GM12878 (cell line): ENCODE measurements around the gene TFRC. TPM values are rescaled to one million over a fixed set of nuclear protein-coding genes. Genes with fewer than 3 reads are reported as not detected.

Experiments used
- MYC ChIP-seq: IDR thresholded peaks from 2 replicates; pipeline ENCODE4 v1.6.1; 2011; ENCODE audit warnings: mild to moderate bottlenecking, low read length, moderate library complexity, inconsistent platforms; ENCODE audit not compliant: insufficient read depth, insufficient replicate concordance, insufficient read length, severe bottlenecking
- NBN ChIP-seq: fragments of 450-650 bp; IDR thresholded peaks from 2 replicates; pipeline ENCODE4 v1.6.1; 2016
- RB1 ChIP-seq: fragments of 450-650 bp; formaldehyde crosslinking; IDR thresholded peaks from 2 replicates; pipeline ENCODE4 v1.6.1; 2017; ENCODE audit warnings: mild to moderate bottlenecking, borderline replicate concordance
- SKIL ChIP-seq: fragments of 450-650 bp; IDR thresholded peaks from 2 replicates; pipeline ENCODE4 v1.6.1; 2017; ENCODE audit warnings: mild to moderate bottlenecking, low read depth, inconsistent platforms; ENCODE audit not compliant: poor library complexity, severe bottlenecking
- SUZ12 ChIP-seq: fragments of 200-600 bp; sonication (generic); IDR thresholded peaks from one replicate; pipeline ENCODE4 v1.6.1; 2018; ENCODE audit warnings: antibody characterized with exemption, mild to moderate bottlenecking; ENCODE audit not compliant: unreplicated experiment
- TCF12 ChIP-seq: IDR thresholded peaks from 2 replicates; pipeline ENCODE4 v1.6.1; 2011; ENCODE audit warnings: low read depth, mild to moderate bottlenecking, low read length
- ZBTB11 ChIP-seq: fragments of 450-650 bp; formaldehyde crosslinking; IDR thresholded peaks from 2 replicates; pipeline ENCODE4 v1.5.0; 2022; ENCODE audit warnings: mild to moderate bottlenecking, missing genetic modification characterization
- ZBTB40 ChIP-seq: fragments of 450-650 bp; IDR thresholded peaks from 2 replicates; pipeline ENCODE4 v1.6.1; 2016; ENCODE audit warnings: mild to moderate bottlenecking, moderate library complexity, borderline replicate concordance
- ZNF217 ChIP-seq: fragments of 450-650 bp; IDR thresholded peaks from 2 replicates; pipeline ENCODE4 v1.6.1; 2017; ENCODE audit warnings: antibody characterized with exemption, mild to moderate bottlenecking
- polyA plus RNA-seq, 11 experiments: library from polyadenylated mRNA; depleted of rRNA in 4 of 11; unstranded in 6 of 11; stranded (reverse) in 5 of 11; fragments of >200 nt; fragmentation: Nextera tagmentation in 4 of 11; fragmentation: Illumina TruSeq in 1 of 11; extraction: Ambion mirVana in 4 of 11; extraction: Trizol in 1 of 11; gene quantifications; 1 replicate in 1 of 11; 2 replicates in 10 of 11; pipeline versions ENCODE4 v1.2.1 to v1.2.3, GENCODE V29; 2011 to 2016; ENCODE audit warnings: inconsistent platforms in 2 of 11, missing spikeins in 2 of 11, low read depth in 1 of 11
- total RNA-seq, 4 experiments: library from RNA; depleted of rRNA in 3 of 4; stranded (reverse); fragments of >200 nt in 3 of 4; fragmentation: Illumina TruSeq in 1 of 4; extraction: Trizol in 1 of 4; gene quantifications; 2 replicates each; pipeline versions ENCODE4 v1.2.1 to v1.2.3, GENCODE V29; 2013 to 2021
- TF ChIP-seq, protein P1 (sequence below): fragments of 450-650 bp; formaldehyde crosslinking; IDR thresholded peaks from 2 replicates; pipeline ENCODE4 v1.4.0; 2020; ENCODE audit warnings: mild to moderate bottlenecking, moderate library complexity

TFRC gene
- total and polyA plus RNA-seq, 10 of the 15 experiments (the other 5 are each of a cell fraction or from before 2014, with no cell fraction given): 123 to 526 (median 316) TPM

DNA sequence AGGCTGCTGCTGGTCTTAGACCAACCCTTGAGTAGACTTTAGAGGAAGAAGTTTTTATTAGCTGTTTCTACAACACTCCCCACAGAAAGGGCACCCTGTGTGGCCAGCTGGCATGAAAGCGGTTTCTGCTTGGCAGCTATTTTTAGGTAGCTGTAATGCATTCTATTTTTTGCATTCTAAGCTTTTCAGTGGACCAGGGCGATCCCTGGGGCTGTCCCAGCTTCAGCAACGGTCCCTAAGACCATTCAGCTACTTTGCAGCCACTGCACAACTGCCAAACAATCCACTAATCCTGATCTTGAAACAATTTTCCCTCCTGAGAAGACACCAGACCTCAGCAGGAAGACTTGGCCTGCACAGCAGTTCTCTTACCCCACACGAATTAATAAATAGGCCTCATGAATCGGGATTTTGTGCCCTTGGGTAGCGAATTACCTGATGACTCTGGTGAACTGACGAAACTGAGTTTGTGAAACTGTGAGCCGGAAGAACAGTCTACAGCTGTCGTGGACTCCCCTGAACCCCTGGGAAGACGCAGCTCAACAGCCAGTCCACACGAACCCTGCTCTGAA is 14.6 kb upstream of the TFRC start (continued):
- no peak for TF ChIP-seq SUZ12
- no peak for TF ChIP-seq RB1
- no peak for TF ChIP-seq ZBTB11 (CRISPR knock-in tag)
- TF ChIP-seq SKIL: peak; percentile 78
- TF ChIP-seq NBN: peak; percentile 85
- TF ChIP-seq, protein P1, sequence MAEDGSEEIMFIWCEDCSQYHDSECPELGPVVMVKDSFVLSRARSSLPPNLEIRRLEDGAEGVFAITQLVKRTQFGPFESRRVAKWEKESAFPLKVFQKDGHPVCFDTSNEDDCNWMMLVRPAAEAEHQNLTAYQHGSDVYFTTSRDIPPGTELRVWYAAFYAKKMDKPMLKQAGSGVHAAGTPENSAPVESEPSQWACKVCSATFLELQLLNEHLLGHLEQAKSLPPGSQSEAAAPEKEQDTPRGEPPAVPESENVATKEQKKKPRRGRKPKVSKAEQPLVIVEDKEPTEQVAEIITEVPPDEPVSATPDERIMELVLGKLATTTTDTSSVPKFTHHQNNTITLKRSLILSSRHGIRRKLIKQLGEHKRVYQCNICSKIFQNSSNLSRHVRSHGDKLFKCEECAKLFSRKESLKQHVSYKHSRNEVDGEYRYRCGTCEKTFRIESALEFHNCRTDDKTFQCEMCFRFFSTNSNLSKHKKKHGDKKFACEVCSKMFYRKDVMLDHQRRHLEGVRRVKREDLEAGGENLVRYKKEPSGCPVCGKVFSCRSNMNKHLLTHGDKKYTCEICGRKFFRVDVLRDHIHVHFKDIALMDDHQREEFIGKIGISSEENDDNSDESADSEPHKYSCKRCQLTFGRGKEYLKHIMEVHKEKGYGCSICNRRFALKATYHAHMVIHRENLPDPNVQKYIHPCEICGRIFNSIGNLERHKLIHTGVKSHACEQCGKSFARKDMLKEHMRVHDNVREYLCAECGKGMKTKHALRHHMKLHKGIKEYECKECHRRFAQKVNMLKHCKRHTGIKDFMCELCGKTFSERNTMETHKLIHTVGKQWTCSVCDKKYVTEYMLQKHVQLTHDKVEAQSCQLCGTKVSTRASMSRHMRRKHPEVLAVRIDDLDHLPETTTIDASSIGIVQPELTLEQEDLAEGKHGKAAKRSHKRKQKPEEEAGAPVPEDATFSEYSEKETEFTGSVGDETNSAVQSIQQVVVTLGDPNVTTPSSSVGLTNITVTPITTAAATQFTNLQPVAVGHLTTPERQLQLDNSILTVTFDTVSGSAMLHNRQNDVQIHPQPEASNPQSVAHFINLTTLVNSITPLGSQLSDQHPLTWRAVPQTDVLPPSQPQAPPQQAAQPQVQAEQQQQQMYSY (CRISPR knock-in tag): no peak
- TF ChIP-seq ZBTB40: no peak
- TF ChIP-seq ZNF217: no peak
- no peak for TF ChIP-seq MYC
- peak; percentile 78; the same call in 1 of the 2 replicates for TF ChIP-seq TCF12
